Measurements from ENCODE around the gene RDM1.

DNA sequence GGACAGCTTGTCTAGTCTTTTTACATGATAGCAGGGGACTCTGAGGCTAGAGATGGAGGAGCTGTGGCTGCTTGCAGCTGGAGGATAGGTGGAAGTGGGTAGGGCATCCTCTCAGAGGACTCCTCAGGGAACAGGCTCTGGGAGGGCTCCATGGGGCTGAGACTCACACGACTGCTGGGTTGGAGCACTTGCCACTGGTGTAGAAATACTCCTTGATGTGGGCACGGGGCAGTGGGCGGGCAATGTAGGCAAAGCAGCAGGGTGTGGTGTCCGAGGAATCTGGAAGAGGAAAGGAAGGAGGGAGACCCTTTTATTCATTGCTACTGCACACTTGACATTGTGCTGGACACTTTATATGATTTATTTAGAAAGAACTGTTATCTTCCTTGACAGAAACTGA is 52.2 kb downstream of the RDM1 start:
- TF ChIP-seq, protein P1, sequence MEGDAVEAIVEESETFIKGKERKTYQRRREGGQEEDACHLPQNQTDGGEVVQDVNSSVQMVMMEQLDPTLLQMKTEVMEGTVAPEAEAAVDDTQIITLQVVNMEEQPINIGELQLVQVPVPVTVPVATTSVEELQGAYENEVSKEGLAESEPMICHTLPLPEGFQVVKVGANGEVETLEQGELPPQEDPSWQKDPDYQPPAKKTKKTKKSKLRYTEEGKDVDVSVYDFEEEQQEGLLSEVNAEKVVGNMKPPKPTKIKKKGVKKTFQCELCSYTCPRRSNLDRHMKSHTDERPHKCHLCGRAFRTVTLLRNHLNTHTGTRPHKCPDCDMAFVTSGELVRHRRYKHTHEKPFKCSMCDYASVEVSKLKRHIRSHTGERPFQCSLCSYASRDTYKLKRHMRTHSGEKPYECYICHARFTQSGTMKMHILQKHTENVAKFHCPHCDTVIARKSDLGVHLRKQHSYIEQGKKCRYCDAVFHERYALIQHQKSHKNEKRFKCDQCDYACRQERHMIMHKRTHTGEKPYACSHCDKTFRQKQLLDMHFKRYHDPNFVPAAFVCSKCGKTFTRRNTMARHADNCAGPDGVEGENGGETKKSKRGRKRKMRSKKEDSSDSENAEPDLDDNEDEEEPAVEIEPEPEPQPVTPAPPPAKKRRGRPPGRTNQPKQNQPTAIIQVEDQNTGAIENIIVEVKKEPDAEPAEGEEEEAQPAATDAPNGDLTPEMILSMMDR (IDR thresholded peaks at IDR 0.05), result no peak
- TF ChIP-seq EP300 (IDR thresholded peaks at IDR 0.05) (no peak), POLR2A (IDR thresholded peaks at IDR 0.05) (no peak)
